Fibroblast of lung (primary cell): ENCODE measurements around the gene MLXIPL. TPM values are rescaled to one million over a fixed set of nuclear protein-coding genes. Genes with fewer than 3 reads are reported as not detected.
"Not testable (repeated sequence)": the region's sequence is repeated elsewhere in the genome, so short reads cannot be mapped to it uniquely, and the experiment has no call there.

ENCODE experiments used
- DNase-seq, 2 donors: peaks; one replicate each; pipeline versions ENCODE4 v3.0.0 to v3.0.0-alpha.2; 2010; ENCODE audit warnings: low read depth in 2 of 2
- H2AFZ ChIP-seq: 2 replicates; pipeline ENCODE4 v1.5.1; 2012; ENCODE audit warnings: low read length, control low read depth, inconsistent platforms
- H3K27ac ChIP-seq: 2 replicates; pipeline ENCODE4 v1.5.1; 2011; ENCODE audit warnings: low read length, control low read depth; ENCODE audit not compliant: insufficient read depth
- H3K27me3 ChIP-seq: 2 replicates; pipeline ENCODE4 v1.5.1; 2011; ENCODE audit warnings: mild to moderate bottlenecking, low read length; ENCODE audit not compliant: control insufficient read depth, insufficient read depth
- H3K36me3 ChIP-seq: 2 replicates; pipeline ENCODE4 v1.5.1; 2011; ENCODE audit warnings: low read length; ENCODE audit not compliant: control insufficient read depth, insufficient read depth
- H3K4me1 ChIP-seq: 2 replicates; pipeline ENCODE4 v1.5.1; 2011; ENCODE audit warnings: low read length; ENCODE audit not compliant: control insufficient read depth, insufficient read depth; ENCODE audit errors: extremely low read depth
- H3K4me2 ChIP-seq: 2 replicates; pipeline ENCODE4 v1.5.1; 2011; ENCODE audit warnings: low read length, control low read depth; ENCODE audit not compliant: insufficient read depth; ENCODE audit errors: extremely low read depth
- H3K4me3 ChIP-seq, 4 experiments: fragments of 200-600 bp in 1 of 4; sonication (generic) in 1 of 4; replicated peaks in 1 of 4; 2 replicates each; pipeline ENCODE4 v1.5.1; 2011 to 2016; ENCODE audit warnings: low read length in 4 of 4, low read depth in 3 of 4, mild to moderate bottlenecking in 3 of 4, control low read depth in 2 of 4, inconsistent platforms in 1 of 4, mixed read lengths in 1 of 4; ENCODE audit not compliant: insufficient read depth in 1 of 4; ENCODE audit errors: control extremely low read depth in 1 of 4
- H3K79me2 ChIP-seq: 2 replicates; pipeline ENCODE4 v1.5.1; 2012; ENCODE audit warnings: mild to moderate bottlenecking, low read length, inconsistent platforms; ENCODE audit not compliant: control insufficient read depth, insufficient read depth
- H3K9ac ChIP-seq: 2 replicates; pipeline ENCODE4 v1.5.1; 2011; ENCODE audit warnings: mild to moderate bottlenecking, low read length, control low read depth; ENCODE audit not compliant: insufficient read depth
- H3K9me3 ChIP-seq: 2 replicates; pipeline ENCODE4 v1.5.1; 2012; ENCODE audit warnings: low read depth, low read length; ENCODE audit not compliant: control insufficient read depth, insufficient read depth
- H4K20me1 ChIP-seq: 2 replicates; pipeline ENCODE4 v1.5.1; 2011; ENCODE audit warnings: low read length; ENCODE audit not compliant: control insufficient read depth, insufficient read depth; ENCODE audit errors: extremely low read depth
- EZH2 ChIP-seq: IDR thresholded peaks from 2 replicates; pipeline ENCODE4 v1.5.1; 2012; ENCODE audit warnings: low read length, control low read depth, mild to moderate bottlenecking; ENCODE audit errors: missing control alignments
- polyA plus RNA-seq, 2 donors: library from polyadenylated mRNA; depleted of rRNA in 1 of 2; stranded (reverse) in 1 of 2; unstranded in 1 of 2; fragments of >200 nt; gene quantifications; 2 replicates each; pipeline ENCODE4 v1.2.1, GENCODE V29; 2011 to 2012; ENCODE audit warnings: missing spikeins in 1 of 2
- total RNA-seq: library from RNA; depleted of rRNA; stranded (reverse); fragments of >200 nt; gene quantifications from 2 replicates; pipeline ENCODE4 v1.2.1, GENCODE V29; 2014
- TF ChIP-seq, protein P1 (sequence below), 2 donors: IDR thresholded peaks in 1 of 2; conservative IDR thresholded peaks in 1 of 2; 1 replicate in 1 of 2; 2 replicates in 1 of 2; pipeline ENCODE4 v1.5.1; 2011 to 2012; ENCODE audit warnings: low read length in 2 of 2, control low read depth in 1 of 2, inconsistent platforms in 1 of 2, low read depth in 1 of 2, mild to moderate bottlenecking in 1 of 2

The MLXIPL gene
- total and polyA plus RNA-seq, 2 donors (not counting 1 experiment from before 2014, with no cell fraction given), result not detected

- Histone ChIP-seq H4K20me1 (no peaks in the 10 kb centered on the region), H3K36me3 (peaks cover 10% of the 10 kb centered on the region), H3K27ac (no peak overlapping the region), H3K79me2 (no peaks in the 10 kb centered on the region), H3K4me2 (no peak overlapping the region), H3K9ac (no peak overlapping the region), H3K27me3 (no peaks in the 10 kb centered on the region), H3K4me3 (no peak overlapping the region), H3K4me1 (no peaks in the 10 kb centered on the region), H3K9me3 (no peaks in the 10 kb centered on the region), H2AFZ (no peak overlapping the region)
- no peak for TF ChIP-seq EZH2
- no peak for DNase-seq
These were observed 57.2 kb downstream of the MLXIPL start for GRCh38 chr7:73567140-73567539.

- H3K36me3 ChIP-seq, DNase-seq, H3K4me2 ChIP-seq, H3K4me3 ChIP-seq, H4K20me1 ChIP-seq, H3K27me3 ChIP-seq, H3K4me1 ChIP-seq, H3K9ac ChIP-seq, H3K9me3 ChIP-seq, H2AFZ ChIP-seq, H3K27ac ChIP-seq, H3K79me2 ChIP-seq: not testable (repeated sequence)
These were observed 57.9 kb downstream of the MLXIPL start for GRCh38 chr7:73566431-73566830.

GRCh38 chr7:73565675-73566340 is 58.5 kb downstream of the MLXIPL start:
- Histone ChIP-seq H3K79me2 (no peaks in the 10 kb centered on the region), H3K27me3 (no peaks in the 10 kb centered on the region), H3K36me3 (peaks cover 6% of the 10 kb centered on the region), H4K20me1 (no peaks in the 10 kb centered on the region), H3K4me2 (peak overlapping the region; percentile 9), H3K4me1 (no peaks in the 10 kb centered on the region), H3K27ac (no peak overlapping the region), H2AFZ (no peak overlapping the region), H3K4me3 (peak overlapping the region in 3 of 4 experiments; percentile 2 to 28 (median 19)), H3K9ac (no peak overlapping the region), H3K9me3 (no peaks in the 10 kb centered on the region)
- no peak for TF ChIP-seq EZH2
- TF ChIP-seq, protein P1, sequence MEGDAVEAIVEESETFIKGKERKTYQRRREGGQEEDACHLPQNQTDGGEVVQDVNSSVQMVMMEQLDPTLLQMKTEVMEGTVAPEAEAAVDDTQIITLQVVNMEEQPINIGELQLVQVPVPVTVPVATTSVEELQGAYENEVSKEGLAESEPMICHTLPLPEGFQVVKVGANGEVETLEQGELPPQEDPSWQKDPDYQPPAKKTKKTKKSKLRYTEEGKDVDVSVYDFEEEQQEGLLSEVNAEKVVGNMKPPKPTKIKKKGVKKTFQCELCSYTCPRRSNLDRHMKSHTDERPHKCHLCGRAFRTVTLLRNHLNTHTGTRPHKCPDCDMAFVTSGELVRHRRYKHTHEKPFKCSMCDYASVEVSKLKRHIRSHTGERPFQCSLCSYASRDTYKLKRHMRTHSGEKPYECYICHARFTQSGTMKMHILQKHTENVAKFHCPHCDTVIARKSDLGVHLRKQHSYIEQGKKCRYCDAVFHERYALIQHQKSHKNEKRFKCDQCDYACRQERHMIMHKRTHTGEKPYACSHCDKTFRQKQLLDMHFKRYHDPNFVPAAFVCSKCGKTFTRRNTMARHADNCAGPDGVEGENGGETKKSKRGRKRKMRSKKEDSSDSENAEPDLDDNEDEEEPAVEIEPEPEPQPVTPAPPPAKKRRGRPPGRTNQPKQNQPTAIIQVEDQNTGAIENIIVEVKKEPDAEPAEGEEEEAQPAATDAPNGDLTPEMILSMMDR (conservative IDR thresholded peaks at IDR 0.05 in 1 of 2, IDR thresholded peaks at IDR 0.05 in 1 of 2; ENCODE audit: low read depth in 1 of 2, low read length in 2 of 2), result no peak
- DNase-seq, result no peak

DNA sequence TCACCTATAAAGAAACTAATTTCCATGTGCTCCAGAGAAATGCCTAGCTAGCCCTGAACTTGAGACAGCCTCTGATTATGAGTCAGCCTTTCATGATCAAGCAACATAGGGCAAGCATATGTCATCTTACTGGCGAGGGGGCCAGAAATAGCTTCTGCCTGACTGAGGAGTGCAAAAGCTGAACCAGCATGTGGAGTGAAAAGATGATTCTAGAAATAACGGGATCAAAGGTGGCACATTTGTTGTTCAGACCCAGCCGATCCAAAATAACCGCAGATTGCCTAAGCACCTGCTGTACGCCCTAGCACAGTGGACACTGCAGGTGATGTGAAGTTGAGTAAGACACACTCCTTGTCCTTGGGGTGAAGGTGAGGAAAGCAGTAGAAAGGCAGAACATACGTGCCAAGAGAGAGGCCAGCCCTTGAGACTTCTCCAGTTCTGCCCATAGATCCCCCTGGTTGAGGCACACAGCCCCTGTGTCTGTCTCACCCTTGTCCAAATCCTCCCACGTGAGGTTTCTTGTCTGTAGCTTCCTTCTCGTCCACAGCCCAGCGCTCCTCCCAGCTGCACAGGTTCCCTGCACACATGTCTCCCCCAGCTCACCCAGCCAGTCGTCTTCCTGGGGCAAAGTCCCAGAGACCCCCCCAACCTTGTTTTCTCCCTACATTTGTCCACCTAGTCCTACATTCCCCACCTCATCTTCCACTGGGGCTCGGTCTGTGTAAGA is 64.0 kb downstream of the MLXIPL start:
- TF ChIP-seq EZH2, result no peak
- TF ChIP-seq, protein P1 (conservative IDR thresholded peaks at IDR 0.05 in 1 of 2, IDR thresholded peaks at IDR 0.05 in 1 of 2; ENCODE audit: low read depth in 1 of 2, low read length in 2 of 2), result no peak
- Histone ChIP-seq H3K4me2 (peak overlapping the region; percentile 68), H3K27ac (peak overlapping the region; percentile 46), H3K9ac (no peak overlapping the region), H3K79me2 (peaks cover 16% of the 10 kb centered on the region), H3K27me3 (no peaks in the 10 kb centered on the region), H4K20me1 (no peaks in the 10 kb centered on the region), H3K4me3 (no peak overlapping the region), H3K36me3 (no peaks in the 10 kb centered on the region), H2AFZ (peak overlapping the region; percentile 1), H3K9me3 (no peaks in the 10 kb centered on the region), H3K4me1 (peaks cover 11% of the 10 kb centered on the region)
- DNase-seq, result peak; percentile 87 to 90
